Omental fat pad (tissue), 4 donors: ENCODE data around the gene PICALM. TPM values are rescaled to one million over a fixed set of nuclear protein-coding genes. Genes with fewer than 3 reads are reported as not detected.
"Not testable (repeated sequence)": the region's sequence is repeated elsewhere in the genome, so short reads cannot be mapped to it uniquely, and the experiment has no call there.

ENCODE experiments used
- ATAC-seq: fragments of 150-250 bp; one replicate; pipeline ENCODE4 v1.9.1; 2016; ENCODE audit warnings: mild to moderate bottlenecking, moderate library complexity; ENCODE audit not compliant: low FRiP score
- DNase-seq: peaks from one replicate; pipeline ENCODE4 v3.0.0-alpha.2; 2019; ENCODE audit warnings: low spot score
- total RNA-seq, 4 donors: library from RNA; depleted of rRNA; stranded (reverse); fragments of >200 nt; gene quantifications; one replicate each; pipeline ENCODE4 v1.1.0, GENCODE V29; 2016
- TF ChIP-seq, protein P1 (sequence below), 3 donors: fragments of 450-650 bp; IDR thresholded peaks; one replicate each; pipeline ENCODE4 v1.5.1; 2016 to 2017; ENCODE audit warnings: antibody characterized with exemption in 3 of 3, mild to moderate bottlenecking in 3 of 3, moderate library complexity in 2 of 3

Gene PICALM
- total RNA-seq, 4 donors from 2014 or later, result 302 to 622 (median 395) TPM

DNA sequence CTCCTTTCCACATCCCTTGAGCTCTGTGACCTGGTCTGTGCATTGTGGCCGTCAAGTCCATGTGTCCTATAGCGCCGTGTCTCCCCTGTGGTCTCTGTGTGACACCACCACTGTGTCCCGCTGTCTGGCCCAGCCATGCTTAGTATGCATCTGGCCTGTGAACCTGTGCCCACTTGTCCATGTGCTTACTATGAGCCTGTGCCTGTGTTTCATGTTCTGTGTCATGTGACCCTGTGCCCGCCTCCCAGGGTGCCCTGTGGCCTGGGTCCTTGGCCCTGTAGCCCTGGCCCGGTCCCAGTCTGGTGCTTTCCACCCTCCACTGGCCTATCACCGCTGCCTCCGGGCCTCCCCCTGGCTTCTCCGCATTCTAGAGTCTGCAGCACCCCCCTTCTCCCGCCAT lies 133.1 kb downstream of the PICALM start:
- TF ChIP-seq, protein P1, sequence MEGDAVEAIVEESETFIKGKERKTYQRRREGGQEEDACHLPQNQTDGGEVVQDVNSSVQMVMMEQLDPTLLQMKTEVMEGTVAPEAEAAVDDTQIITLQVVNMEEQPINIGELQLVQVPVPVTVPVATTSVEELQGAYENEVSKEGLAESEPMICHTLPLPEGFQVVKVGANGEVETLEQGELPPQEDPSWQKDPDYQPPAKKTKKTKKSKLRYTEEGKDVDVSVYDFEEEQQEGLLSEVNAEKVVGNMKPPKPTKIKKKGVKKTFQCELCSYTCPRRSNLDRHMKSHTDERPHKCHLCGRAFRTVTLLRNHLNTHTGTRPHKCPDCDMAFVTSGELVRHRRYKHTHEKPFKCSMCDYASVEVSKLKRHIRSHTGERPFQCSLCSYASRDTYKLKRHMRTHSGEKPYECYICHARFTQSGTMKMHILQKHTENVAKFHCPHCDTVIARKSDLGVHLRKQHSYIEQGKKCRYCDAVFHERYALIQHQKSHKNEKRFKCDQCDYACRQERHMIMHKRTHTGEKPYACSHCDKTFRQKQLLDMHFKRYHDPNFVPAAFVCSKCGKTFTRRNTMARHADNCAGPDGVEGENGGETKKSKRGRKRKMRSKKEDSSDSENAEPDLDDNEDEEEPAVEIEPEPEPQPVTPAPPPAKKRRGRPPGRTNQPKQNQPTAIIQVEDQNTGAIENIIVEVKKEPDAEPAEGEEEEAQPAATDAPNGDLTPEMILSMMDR (IDR thresholded peaks at IDR 0.05), result no peak
- no peak for ATAC-seq

DNA sequence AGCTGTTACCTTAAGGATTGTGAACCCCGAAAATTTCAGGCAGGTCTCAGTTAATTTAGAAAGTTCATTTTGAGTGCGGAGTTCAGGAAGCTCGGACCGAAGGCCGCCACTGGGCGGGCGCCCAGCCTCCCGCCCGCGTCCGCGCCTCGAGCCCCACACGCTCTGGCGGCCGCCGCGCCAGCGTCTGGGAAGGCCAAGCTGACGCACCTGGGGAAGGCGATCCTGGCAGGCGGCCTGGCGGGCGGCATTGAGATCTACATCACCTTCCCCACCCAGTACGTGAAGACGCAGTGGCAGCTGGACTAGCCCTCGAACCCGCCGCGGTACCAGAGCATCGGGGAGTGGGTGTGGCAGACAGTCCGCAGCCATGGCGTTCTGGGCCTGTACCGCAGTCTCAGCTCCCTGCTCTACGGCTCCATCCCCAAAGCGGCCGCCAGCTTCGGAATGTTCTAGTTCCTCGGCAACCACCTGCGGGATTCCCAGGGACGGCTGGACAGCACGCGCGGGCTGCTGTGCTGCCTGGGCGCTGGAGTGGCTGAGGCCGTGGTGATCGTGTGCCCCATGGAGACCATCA lies 134.2 kb downstream of the PICALM start:
- ATAC-seq (no peak), DNase-seq (no peak)
- TF ChIP-seq, protein P1 (IDR thresholded peaks at IDR 0.05), result no peak

More for the DNA sequence above, 133.1 kb downstream of the PICALM start:
- DNase-seq, result no peak

DNA sequence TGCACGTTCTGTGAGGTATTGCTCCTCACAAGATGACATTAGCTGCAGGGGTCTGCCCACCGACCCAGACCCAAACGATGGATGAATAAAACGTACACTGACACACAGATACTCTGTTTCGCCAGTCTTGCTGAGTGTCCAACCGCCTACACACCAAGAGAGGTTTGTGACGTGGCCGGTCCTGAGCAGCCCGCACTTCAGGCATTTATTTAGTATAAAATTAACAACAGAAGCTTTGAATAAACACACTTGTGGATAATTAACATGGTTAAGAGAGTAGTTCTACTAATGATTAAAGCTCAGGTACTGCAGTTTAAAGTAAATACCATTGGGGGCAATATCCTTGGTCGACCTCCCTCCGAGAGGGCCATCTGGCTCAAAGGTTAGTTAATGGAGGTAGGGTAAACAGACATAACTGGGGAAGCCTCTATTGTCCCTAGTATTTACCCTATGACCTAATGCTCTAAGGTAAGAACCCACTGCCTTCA lies 138.0 kb downstream of the PICALM start:
- no peak for ATAC-seq
- TF ChIP-seq, protein P1 (IDR thresholded peaks at IDR 0.05), result no peak
- no peak for DNase-seq

DNA sequence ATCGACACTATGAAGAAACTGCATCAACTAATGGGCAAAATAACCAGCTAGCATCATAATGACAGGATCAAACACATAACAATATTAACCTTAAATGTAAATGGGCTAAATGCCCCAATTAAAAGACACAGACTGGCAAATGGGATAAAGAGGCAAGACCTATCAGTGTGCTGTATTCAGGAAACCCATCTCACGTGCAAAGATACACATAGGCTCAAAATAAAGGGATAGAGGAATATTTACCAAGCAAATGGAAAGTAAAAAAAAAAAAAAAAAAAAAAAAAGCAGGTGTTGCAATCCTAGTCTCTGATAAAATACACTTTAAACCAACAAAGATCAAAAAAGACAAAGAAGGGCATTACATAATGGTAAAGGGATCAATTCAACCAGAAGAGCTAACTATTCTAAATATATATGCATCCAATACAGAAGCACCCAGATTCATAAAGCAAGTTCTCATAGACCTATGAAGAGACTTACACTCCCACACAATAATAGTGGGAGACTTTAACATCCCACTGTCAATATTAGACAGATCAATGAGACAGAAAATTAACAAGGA lies 142.2 kb downstream of the PICALM start:
- not testable (repeated sequence) for DNase-seq, ATAC-seq

DNA sequence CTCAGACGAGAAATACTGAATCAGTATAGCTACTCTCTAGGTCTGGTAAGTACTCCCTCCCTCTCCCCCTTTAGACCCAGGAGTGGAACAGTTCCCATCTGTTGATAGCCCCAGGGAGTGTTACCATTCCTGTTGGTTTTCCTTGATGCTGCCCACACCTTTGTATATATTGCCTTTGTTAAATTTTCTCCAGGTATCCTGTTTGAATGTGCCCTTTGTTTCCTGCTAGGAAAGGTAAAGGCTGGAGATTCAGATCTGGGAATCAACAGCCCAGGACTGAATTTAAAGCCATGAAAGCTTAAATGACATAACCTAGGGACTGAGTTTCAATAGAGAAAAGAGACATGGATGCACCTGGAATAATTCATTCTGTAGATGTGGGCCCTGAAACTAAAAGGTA lies 145.4 kb downstream of the PICALM start:
- ATAC-seq (no peak), DNase-seq (no peak)
- TF ChIP-seq, protein P1 (IDR thresholded peaks at IDR 0.05), result no peak

DNA sequence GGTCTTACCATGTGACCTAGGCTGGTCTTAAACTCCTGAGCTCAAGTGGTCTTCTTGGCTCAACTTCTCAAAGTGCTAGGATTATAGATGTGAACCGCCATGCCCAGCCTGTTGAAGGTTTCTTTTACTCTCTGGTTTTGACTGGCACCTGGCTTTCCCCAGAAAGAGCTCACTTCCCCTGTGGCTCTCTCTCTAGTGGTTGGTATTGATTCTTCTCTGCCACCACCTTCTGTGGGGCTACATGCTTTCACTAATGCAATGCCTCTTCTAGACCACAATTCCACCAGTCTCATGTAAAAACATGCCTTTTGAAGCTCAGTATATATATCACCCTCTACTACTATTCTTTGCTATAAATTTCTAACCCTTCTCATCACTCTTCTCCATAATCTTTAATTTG lies 146.5 kb downstream of the PICALM start:
- DNase-seq (no peak), ATAC-seq (no peak)
- TF ChIP-seq, protein P1 (IDR thresholded peaks at IDR 0.05), result no peak

DNA sequence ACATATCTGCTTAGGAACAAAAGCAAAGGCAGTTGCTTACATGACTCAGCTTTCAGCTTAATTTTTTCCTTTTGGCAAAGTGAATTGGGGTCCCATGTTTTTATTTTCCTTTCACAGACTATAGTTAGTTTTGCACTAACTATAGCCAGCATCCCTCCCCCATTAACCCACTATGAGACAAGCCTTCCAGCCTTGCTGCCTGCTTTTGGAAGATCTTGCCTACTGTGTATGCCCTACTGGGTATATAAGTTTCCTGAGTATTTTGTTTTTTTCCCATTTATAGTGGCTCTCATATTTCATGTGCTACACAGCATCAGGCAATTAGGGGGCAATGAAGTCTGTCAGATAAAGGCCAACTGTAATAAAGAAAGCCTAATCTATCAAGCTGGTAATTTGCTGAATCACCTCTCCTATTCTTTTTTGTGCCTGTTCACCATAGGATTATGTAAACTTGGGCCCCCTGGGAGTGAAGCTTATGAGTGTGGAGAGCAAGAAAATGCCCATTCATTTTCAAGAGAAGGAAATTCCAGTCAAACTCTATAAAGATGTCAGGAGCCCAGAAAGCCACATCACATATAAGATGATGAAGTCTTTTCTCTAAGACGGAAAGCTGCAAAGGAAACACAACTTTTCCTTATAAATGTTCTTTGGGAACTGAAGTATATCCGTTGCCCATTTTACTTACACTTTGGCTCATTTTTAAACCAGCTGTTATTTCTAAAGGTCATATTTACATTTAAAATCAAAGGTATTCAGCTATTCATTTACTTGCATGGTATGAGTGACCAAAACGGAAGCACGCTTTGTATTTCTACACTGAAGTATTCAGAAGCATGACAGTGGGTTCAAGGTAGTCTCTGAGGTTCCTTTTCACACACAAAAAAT lies 149.7 kb downstream of the PICALM start:
- TF ChIP-seq, protein P1 (IDR thresholded peaks at IDR 0.05), result no peak
- ATAC-seq, result no peak
- DNase-seq, result no peak
